Ishikawa (cell line): ENCODE results near the gene NSA2.

Experiments used
- CEBPB ChIP-seq: IDR thresholded peaks from 2 replicates; pipeline ENCODE4 v1.6.1; 2012
- CREB1 ChIP-seq: IDR thresholded peaks from 2 replicates; pipeline ENCODE4 v1.6.1; 2012; ENCODE audit warnings: low read depth
- EGR1 ChIP-seq: IDR thresholded peaks from 2 replicates; pipeline ENCODE4 v1.6.1; 2012
- EP300 ChIP-seq: IDR thresholded peaks from 2 replicates; pipeline ENCODE4 v1.6.1; 2012; ENCODE audit warnings: borderline replicate concordance
- FOXM1 ChIP-seq: IDR thresholded peaks from 2 replicates; pipeline ENCODE4 v1.6.1; 2012; ENCODE audit warnings: low read depth, borderline replicate concordance
- NFIC ChIP-seq: IDR thresholded peaks from 2 replicates; pipeline ENCODE4 v1.6.1; 2012
- RAD21 ChIP-seq: IDR thresholded peaks from 2 replicates; pipeline ENCODE4 v1.6.1; 2012; ENCODE audit warnings: low read depth
- TAF1 ChIP-seq: IDR thresholded peaks from 2 replicates; pipeline ENCODE4 v1.6.1; 2012; ENCODE audit warnings: low read depth, mild to moderate bottlenecking
- TCF12 ChIP-seq: IDR thresholded peaks from 2 replicates; pipeline ENCODE4 v1.6.1; 2012; ENCODE audit warnings: low read depth
- TEAD4 ChIP-seq: IDR thresholded peaks from 2 replicates; pipeline ENCODE4 v1.6.1; 2012
- YY1 ChIP-seq: IDR thresholded peaks from 2 replicates; pipeline ENCODE4 v1.6.1; 2012; ENCODE audit warnings: low read depth
- ZBTB7A ChIP-seq: IDR thresholded peaks from 2 replicates; pipeline ENCODE4 v1.6.1; 2012; ENCODE audit warnings: low read depth
- TF ChIP-seq, protein P1 (sequence below): IDR thresholded peaks from 2 replicates; pipeline ENCODE4 v1.6.1; 2012; ENCODE audit warnings: low read depth, mild to moderate bottlenecking
- TF ChIP-seq, protein P2 (sequence below): IDR thresholded peaks from 2 replicates; pipeline ENCODE4 v1.6.1; 2012
- TF ChIP-seq, protein P3 (sequence below): IDR thresholded peaks from 2 replicates; pipeline ENCODE4 v1.6.1; 2012

Gene NSA2

DNA sequence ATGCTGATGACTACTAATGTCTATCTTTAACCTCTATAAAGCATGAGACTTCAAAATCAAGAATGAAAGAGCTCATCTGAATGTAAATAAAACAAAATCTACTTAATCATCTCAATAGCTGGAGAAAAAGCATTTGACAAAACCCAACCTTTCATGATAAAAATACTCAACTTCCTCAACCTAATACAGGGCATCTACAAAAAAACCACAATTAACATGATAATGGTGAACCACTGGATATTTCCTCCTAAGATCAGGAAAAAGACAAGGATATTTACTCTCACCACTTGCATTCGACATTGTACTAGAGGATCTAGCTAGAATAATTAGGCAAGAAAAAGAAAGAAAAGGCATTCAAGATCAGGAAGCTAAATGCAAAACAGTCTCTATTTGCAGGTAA lies 49.8 kb downstream of the NSA2 start:
- TF ChIP-seq NFIC: no peak
- TF ChIP-seq CREB1: no peak
- no peak for TF ChIP-seq CEBPB
- TF ChIP-seq, protein P1, sequence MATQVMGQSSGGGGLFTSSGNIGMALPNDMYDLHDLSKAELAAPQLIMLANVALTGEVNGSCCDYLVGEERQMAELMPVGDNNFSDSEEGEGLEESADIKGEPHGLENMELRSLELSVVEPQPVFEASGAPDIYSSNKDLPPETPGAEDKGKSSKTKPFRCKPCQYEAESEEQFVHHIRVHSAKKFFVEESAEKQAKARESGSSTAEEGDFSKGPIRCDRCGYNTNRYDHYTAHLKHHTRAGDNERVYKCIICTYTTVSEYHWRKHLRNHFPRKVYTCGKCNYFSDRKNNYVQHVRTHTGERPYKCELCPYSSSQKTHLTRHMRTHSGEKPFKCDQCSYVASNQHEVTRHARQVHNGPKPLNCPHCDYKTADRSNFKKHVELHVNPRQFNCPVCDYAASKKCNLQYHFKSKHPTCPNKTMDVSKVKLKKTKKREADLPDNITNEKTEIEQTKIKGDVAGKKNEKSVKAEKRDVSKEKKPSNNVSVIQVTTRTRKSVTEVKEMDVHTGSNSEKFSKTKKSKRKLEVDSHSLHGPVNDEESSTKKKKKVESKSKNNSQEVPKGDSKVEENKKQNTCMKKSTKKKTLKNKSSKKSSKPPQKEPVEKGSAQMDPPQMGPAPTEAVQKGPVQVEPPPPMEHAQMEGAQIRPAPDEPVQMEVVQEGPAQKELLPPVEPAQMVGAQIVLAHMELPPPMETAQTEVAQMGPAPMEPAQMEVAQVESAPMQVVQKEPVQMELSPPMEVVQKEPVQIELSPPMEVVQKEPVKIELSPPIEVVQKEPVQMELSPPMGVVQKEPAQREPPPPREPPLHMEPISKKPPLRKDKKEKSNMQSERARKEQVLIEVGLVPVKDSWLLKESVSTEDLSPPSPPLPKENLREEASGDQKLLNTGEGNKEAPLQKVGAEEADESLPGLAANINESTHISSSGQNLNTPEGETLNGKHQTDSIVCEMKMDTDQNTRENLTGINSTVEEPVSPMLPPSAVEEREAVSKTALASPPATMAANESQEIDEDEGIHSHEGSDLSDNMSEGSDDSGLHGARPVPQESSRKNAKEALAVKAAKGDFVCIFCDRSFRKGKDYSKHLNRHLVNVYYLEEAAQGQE: no peak
- TF ChIP-seq YY1: no peak
- no peak for TF ChIP-seq EGR1
- TF ChIP-seq TEAD4: no peak
- TF ChIP-seq, protein P2, sequence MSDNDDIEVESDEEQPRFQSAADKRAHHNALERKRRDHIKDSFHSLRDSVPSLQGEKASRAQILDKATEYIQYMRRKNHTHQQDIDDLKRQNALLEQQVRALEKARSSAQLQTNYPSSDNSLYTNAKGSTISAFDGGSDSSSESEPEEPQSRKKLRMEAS: no peak
- no peak for TF ChIP-seq TAF1
- TF ChIP-seq EP300: no peak

DNA sequence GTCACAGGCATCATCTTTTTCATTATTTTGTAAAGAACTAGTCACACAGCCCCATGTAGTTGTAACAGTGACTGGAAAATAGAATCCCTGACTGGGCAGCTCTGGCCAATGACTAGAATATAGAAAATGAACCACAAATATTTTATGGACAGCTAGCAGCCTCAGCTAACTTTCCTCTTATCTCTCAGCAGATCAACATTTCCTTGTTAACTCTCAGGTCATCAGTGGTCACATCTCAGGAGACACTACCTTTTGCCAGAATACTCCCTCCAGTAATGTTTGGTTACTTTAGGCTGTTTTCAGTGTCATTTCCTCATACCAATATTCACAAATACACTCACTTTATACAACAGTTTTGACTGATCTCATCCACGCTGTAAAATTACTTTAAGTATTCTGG lies 55.2 kb downstream of the NSA2 start:
- no peak for TF ChIP-seq CEBPB
- TF ChIP-seq EP300: no peak
- TF ChIP-seq, protein P1: no peak
- TF ChIP-seq, protein P2: no peak
- no peak for TF ChIP-seq TAF1
- no peak for TF ChIP-seq CREB1
- no peak for TF ChIP-seq TCF12
- no peak for TF ChIP-seq NFIC
- TF ChIP-seq FOXM1: no peak
- TF ChIP-seq, protein P3, sequence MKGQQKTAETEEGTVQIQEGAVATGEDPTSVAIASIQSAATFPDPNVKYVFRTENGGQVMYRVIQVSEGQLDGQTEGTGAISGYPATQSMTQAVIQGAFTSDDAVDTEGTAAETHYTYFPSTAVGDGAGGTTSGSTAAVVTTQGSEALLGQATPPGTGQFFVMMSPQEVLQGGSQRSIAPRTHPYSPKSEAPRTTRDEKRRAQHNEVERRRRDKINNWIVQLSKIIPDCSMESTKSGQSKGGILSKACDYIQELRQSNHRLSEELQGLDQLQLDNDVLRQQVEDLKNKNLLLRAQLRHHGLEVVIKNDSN: no peak
- TF ChIP-seq EGR1: no peak
- no peak for TF ChIP-seq RAD21
- no peak for TF ChIP-seq ZBTB7A

DNA sequence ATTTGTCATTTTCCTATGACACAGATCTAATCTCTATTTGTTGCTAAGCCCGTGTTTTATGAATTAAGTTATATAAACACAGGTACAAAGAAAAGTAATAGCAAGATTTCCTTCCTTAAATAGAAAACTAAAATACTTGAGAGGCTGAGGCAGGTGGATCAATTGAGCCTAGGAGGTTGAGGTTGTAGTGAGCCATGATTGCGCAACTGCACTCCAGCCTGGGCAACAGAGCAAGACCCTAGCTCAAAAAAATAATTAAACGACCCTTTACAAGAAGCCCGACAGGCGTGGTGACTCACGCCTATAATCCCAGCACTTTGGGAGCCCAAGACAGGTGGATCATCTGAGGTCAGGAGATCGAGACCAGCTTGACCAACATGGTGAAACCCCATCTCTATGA lies 62.4 kb downstream of the NSA2 start:
- TF ChIP-seq, protein P3: no peak
- no peak for TF ChIP-seq ZBTB7A
- TF ChIP-seq CEBPB: peak; percentile 95
- TF ChIP-seq FOXM1: no peak
- TF ChIP-seq, protein P1: no peak
- TF ChIP-seq TCF12: no peak
- no peak for TF ChIP-seq EGR1
- no peak for TF ChIP-seq TAF1
